PC-3 (cell line): ENCODE results near the gene PRRX2. TPM values are rescaled to one million over a fixed set of nuclear protein-coding genes. Genes with fewer than 3 reads are reported as not detected.

ENCODE experiments used
- ATAC-seq: fragments of 200-7000 bp; cut with Tn5 transposase; 2 replicates; pipeline ENCODE4 v1.9.1; 2020; ENCODE audit warnings: mild to moderate bottlenecking, moderate library complexity
- BruUV-seq: library from RNA; stranded (reverse); fragments of 400-500 nt; replicated peaks from 2 replicates; lab custom pipeline; 2021; lab: Mats Ljungman, UMichigan
- CTCF ChIA-PET: fragments of 300-600 bp; sonication (Branson Sonifier 250); formaldehyde crosslinking; loops from one replicate; lab custom pipeline; 2022; ENCODE audit warnings: antibody characterized with exemption; lab: Charles Lee
- POLR2A ChIA-PET: fragments of 300-600 bp; sonication (Branson Sonifier 250); formaldehyde crosslinking; loops from one replicate; lab custom pipeline; 2022; ENCODE audit warnings: antibody characterized with exemption; ENCODE audit not compliant: unreplicated experiment; lab: Charles Lee
- DNase-seq: peaks from one replicate; pipeline ENCODE4 v3.0.0-alpha.2; 2015
- H2AFZ ChIP-seq: fragments of 300-600 bp; sonication (generic); 2 replicates; pipeline ENCODE4 v1.6.0; 2016; ENCODE audit warnings: antibody characterized with exemption, low read length
- H3F3A ChIP-seq: fragments of 300-600 bp; sonication (generic); one replicate; pipeline ENCODE4 v1.6.0; 2017; ENCODE audit warnings: antibody characterized with exemption, low read length, control low read depth, mild to moderate bottlenecking; ENCODE audit not compliant: unreplicated experiment
- H3K27ac ChIP-seq: fragments of 300-600 bp; sonication (generic); 2 replicates; pipeline ENCODE4 v1.5.1; 2016; ENCODE audit warnings: mild to moderate bottlenecking, low read length
- H3K27me3 ChIP-seq: fragments of 300-600 bp; sonication (generic); 2 replicates; pipeline ENCODE4 v1.6.1; 2016; ENCODE audit warnings: low read length, mixed read lengths
- H3K36me3 ChIP-seq: fragments of 300-600 bp; sonication (generic); 2 replicates; pipeline ENCODE4 v1.6.1; 2016; ENCODE audit warnings: low read depth, mixed run types, low read length, mixed read lengths
- H3K4me1 ChIP-seq: fragments of 300-600 bp; sonication (generic); 2 replicates; pipeline ENCODE4 v1.5.1; 2016; ENCODE audit warnings: low read length; ENCODE audit not compliant: insufficient read depth
- H3K4me2 ChIP-seq: fragments of 300-600 bp; sonication (generic); 2 replicates; pipeline ENCODE4 v1.6.0; 2016; ENCODE audit warnings: low read length
- H3K4me3 ChIP-seq: fragments of 300-600 bp; sonication (generic); 2 replicates; pipeline ENCODE4 v1.5.1; 2016; ENCODE audit warnings: mild to moderate bottlenecking, low read length, mixed read lengths
- H3K79me2 ChIP-seq: fragments of 300-600 bp; sonication (generic); 2 replicates; pipeline ENCODE4 v1.6.1; 2017; ENCODE audit warnings: low read length, mixed read lengths
- H3K9ac ChIP-seq: fragments of 300-600 bp; sonication (generic); 2 replicates; pipeline ENCODE4 v1.6.0; 2016; ENCODE audit warnings: mild to moderate bottlenecking, low read length
- H3K9me2 ChIP-seq: fragments of 300-600 bp; sonication (generic); replicated peaks from 2 replicates; pipeline ENCODE4 v1.6.1; 2016; ENCODE audit warnings: mixed run types, low read length, mixed read lengths
- H3K9me3 ChIP-seq: fragments of 300-600 bp; sonication (generic); 2 replicates; pipeline ENCODE4 v1.6.1; 2016; ENCODE audit warnings: low read length, mixed read lengths
- H4K20me1 ChIP-seq: fragments of 300-600 bp; sonication (generic); 2 replicates; pipeline ENCODE4 v1.6.1; 2016; ENCODE audit warnings: low read length, mixed read lengths
- CTCF ChIP-seq: fragments of 300-600 bp; sonication (generic); conservative IDR thresholded peaks from 2 replicates; pipeline ENCODE4 v1.5.1; 2017; ENCODE audit warnings: antibody characterized with exemption, low read depth, mild to moderate bottlenecking, low read length
- EZH2 ChIP-seq: fragments of 300-600 bp; sonication (generic); IDR thresholded peaks from one replicate; pipeline ENCODE4 v1.6.1; 2017; ENCODE audit warnings: antibody characterized with exemption, mild to moderate bottlenecking, low read length; ENCODE audit not compliant: unreplicated experiment
- EZH2phosphoT487 ChIP-seq: fragments of 300-600 bp; sonication (generic); IDR thresholded peaks from 2 replicates; pipeline ENCODE4 v1.6.1; 2018; ENCODE audit warnings: mild to moderate bottlenecking, antibody characterized with exemption, low read length, borderline replicate concordance
- intact Hi-C: fragments of 100-400 bp; cut with micrococcal nuclease; formaldehyde crosslinking; loops from 2 replicates; pipeline ENCODE4 v1.9.0; 2023
- total RNA-seq: library from RNA; depleted of rRNA; stranded (reverse); fragments of >200 nt; gene quantifications from 2 replicates; pipeline ENCODE4 v1.2.3, GENCODE V29; 2014

PRRX2 gene
- total RNA-seq, 1 experiment from 2014 or later: 0.47 TPM

- Histone ChIP-seq H3K27ac (no peak overlapping the region), H2AFZ (no peak overlapping the region), H3K4me2 (no peak overlapping the region), H3K79me2 (peaks cover 25% of the 10 kb centered on the region), H3F3A (no peaks in the 10 kb centered on the region), H3K36me3 (no peaks in the 10 kb centered on the region), H3K9me2 (no peaks in the 10 kb centered on the region), H3K9ac (no peak overlapping the region), H3K4me1 (peaks cover 3% of the 10 kb centered on the region; the same call in 1 of the 2 replicates), H3K4me3 (no peak overlapping the region), H4K20me1 (no peaks in the 10 kb centered on the region), H3K9me3 (no peaks in the 10 kb centered on the region), H3K27me3 (no peaks in the 10 kb centered on the region)
- POLR2A ChIA-PET: no interaction called here
- intact Hi-C loops: loop anchor here (2.0 kb wide), 1 partner anchor 83 kb away; no protein-coding TSS in a partner anchor
- no TSS peak for BruUV-seq
- no peak for DNase-seq
- ATAC-seq: no peak
- CTCF ChIA-PET: no interaction called here
- TF ChIP-seq CTCF: no peak
- TF ChIP-seq EZH2: no peak
- no peak for TF ChIP-seq EZH2phosphoT487
Measured at GRCh38 chr9:129643706-129644105, 21.7 kb upstream of the PRRX2 start.

- ChIA-PET POLR2A (no interaction called here), CTCF (no interaction called here)
- no peak overlapping the region for H3K4me2 ChIP-seq
- no peak for DNase-seq
- BruUV-seq: no TSS peak
- H3K9ac ChIP-seq: no peak overlapping the region
- no peaks in the 10 kb centered on the region for H3K36me3 ChIP-seq
- ATAC-seq: no peak
- H3K27me3 ChIP-seq: no peaks in the 10 kb centered on the region
- H3K4me1 ChIP-seq: peaks cover 3% of the 10 kb centered on the region; the same call in 1 of the 2 replicates
- peaks cover 25% of the 10 kb centered on the region for H3K79me2 ChIP-seq
- intact Hi-C loops: no loop called here
- no peak overlapping the region for H2AFZ ChIP-seq
- H3K4me3 ChIP-seq: no peak overlapping the region
- no peak overlapping the region for H3K27ac ChIP-seq
- H3K9me2 ChIP-seq: no peaks in the 10 kb centered on the region
- no peaks in the 10 kb centered on the region for H3K9me3 ChIP-seq
- no peaks in the 10 kb centered on the region for H4K20me1 ChIP-seq
- TF ChIP-seq EZH2 (no peak), EZH2phosphoT487 (no peak), CTCF (no peak)
- H3F3A ChIP-seq: no peaks in the 10 kb centered on the region
Measured at GRCh38 chr9:129644365-129644764, 21.1 kb upstream of the PRRX2 start.

- TF ChIP-seq EZH2phosphoT487 (no peak), CTCF (no peak), EZH2 (no peak)
- H3K4me1 ChIP-seq: peaks cover 3% of the 10 kb centered on the region; the same call in 1 of the 2 replicates
- H3K9ac ChIP-seq: no peak overlapping the region
- ATAC-seq (no peak), DNase-seq (no peak)
- no peak overlapping the region for H3K4me3 ChIP-seq
- no peaks in the 10 kb centered on the region for H3K9me2 ChIP-seq
- H3K79me2 ChIP-seq: peaks cover 21% of the 10 kb centered on the region
- H3K9me3 ChIP-seq: no peaks in the 10 kb centered on the region
- ChIA-PET CTCF (no interaction called here), POLR2A (no interaction called here)
- H2AFZ ChIP-seq: no peak overlapping the region
- H4K20me1 ChIP-seq: no peaks in the 10 kb centered on the region
- H3K27ac ChIP-seq: no peak overlapping the region
- no peaks in the 10 kb centered on the region for H3K27me3 ChIP-seq
- H3F3A ChIP-seq: no peaks in the 10 kb centered on the region
- BruUV-seq: no TSS peak
- H3K36me3 ChIP-seq: no peaks in the 10 kb centered on the region
- H3K4me2 ChIP-seq: no peak overlapping the region
- intact Hi-C loops: no loop called here
Measured at GRCh38 chr9:129644902-129645301, 20.5 kb upstream of the PRRX2 start.
